T-helper 1 cell treated with Interleukin-12 subunit alpha and Interleukin-12 subunit beta and Interleukin-4 antibody, amounts not matched to agents 30 ng/mL and 1 ng/mL, for 36 hours (primary cell): ENCODE results near the gene GATA1. TPM values are rescaled to one million over a fixed set of nuclear protein-coding genes. Genes with fewer than 3 reads are reported as not detected.

Source experiments
- intact Hi-C: fragments of 100-400 bp; cut with micrococcal nuclease; formaldehyde crosslinking; loops from one replicate; pipeline ENCODE4 v1.15.1; 2024
- total RNA-seq: library from RNA; stranded (reverse); gene quantifications from 2 replicates; pipeline ENCODE4 v1.2.3, GENCODE V29; 2022

Gene GATA1
- total RNA-seq, 1 donor from 2014 or later: not detected

- intact Hi-C loops: no loop called here
Observed at GRCh38 chrX:48784726-48785125, 1.7 kb upstream of the GATA1 start.

GRCh38 chrX:48785186-48785539 is 1.2 kb upstream of the GATA1 start:
- intact Hi-C loops: no loop called here

- intact Hi-C loops: no loop called here
Observed at GRCh38 chrX:48785540-48786214, 713 bp upstream of the GATA1 start.

GRCh38 chrX:48786825-48787504 is 575 bp downstream of the GATA1 start:
- intact Hi-C loops: no loop called here

GRCh38 chrX:48787505-48788443 is 1.4 kb downstream of the GATA1 start:
- intact Hi-C loops: no loop called here

- intact Hi-C loops: no loop called here
Observed at GRCh38 chrX:48789366-48790220, 3.2 kb downstream of the GATA1 start.

- intact Hi-C loops: no loop called here
Observed at GRCh38 chrX:48790477-48790876, 4.1 kb downstream of the GATA1 start.

- intact Hi-C loops: no loop called here
Observed at GRCh38 chrX:48791063-48791820, 4.9 kb downstream of the GATA1 start.

- intact Hi-C loops: no loop called here
Observed at GRCh38 chrX:48792219-48792618, 5.8 kb downstream of the GATA1 start.

- intact Hi-C loops: no loop called here
Observed at GRCh38 chrX:48793935-48794334, 7.5 kb downstream of the GATA1 start.

GRCh38 chrX:48794340-48794910 is 8.0 kb downstream of the GATA1 start:
- intact Hi-C loops: no loop called here

GRCh38 chrX:48794911-48795515 is 8.6 kb downstream of the GATA1 start:
- intact Hi-C loops: no loop called here

- intact Hi-C loops: no loop called here
Observed at GRCh38 chrX:48798318-48798717, 11.9 kb downstream of the GATA1 start.

- intact Hi-C loops: loop anchor here (1.0 to 5.0 kb wide), 13 partner anchors 124 to 1318 kb away; partner anchors contain the start of genes CLCN5, FTSJ1, GPKOW and GRIPAP1
Observed at GRCh38 chrX:48800574-48801279, 14.3 kb downstream of the GATA1 start.

GRCh38 chrX:48801280-48802088 is 15.1 kb downstream of the GATA1 start, which contains the start of gene HDAC6:
HDAC6 (plus strand) TSS chrX:48802067; CDS start chrX:48802693, 626 bp downstream.
- intact Hi-C loops: loop anchor here (1.0 to 5.0 kb wide), 23 partner anchors 64 to 1319 kb away; partner anchors contain the start of genes CLCN5, ELK1, FTSJ1 and GPKOW

GRCh38 chrX:48802089-48802904 is 15.9 kb downstream of the GATA1 start:
- intact Hi-C loops: loop anchor here (1.0 to 5.0 kb wide), 13 partner anchors 65 to 1151 kb away; partner anchors contain the start of genes CLCN5, ELK1, PORCN and PPP1R3F

GRCh38 chrX:48802905-48803200 is 16.5 kb downstream of the GATA1 start:
- intact Hi-C loops: loop anchor here (1.0 to 5.0 kb wide), 13 partner anchors 66 to 1152 kb away; partner anchors contain the start of genes CLCN5, ELK1, PORCN and PPP1R3F
